Smooth muscle cell of the coronary artery (primary cell): ENCODE measurements around the gene SLC25A29. TPM values are rescaled to one million over a fixed set of nuclear protein-coding genes. Genes with fewer than 3 reads are reported as not detected.

Experiments used
- total RNA-seq: library from RNA; depleted of rRNA; stranded (reverse); fragments of >200 nt; gene quantifications from 2 replicates; pipeline ENCODE4 v1.2.3, GENCODE V29; 2014; ENCODE audit warnings: low replicate concordance

The SLC25A29 gene, protein sequence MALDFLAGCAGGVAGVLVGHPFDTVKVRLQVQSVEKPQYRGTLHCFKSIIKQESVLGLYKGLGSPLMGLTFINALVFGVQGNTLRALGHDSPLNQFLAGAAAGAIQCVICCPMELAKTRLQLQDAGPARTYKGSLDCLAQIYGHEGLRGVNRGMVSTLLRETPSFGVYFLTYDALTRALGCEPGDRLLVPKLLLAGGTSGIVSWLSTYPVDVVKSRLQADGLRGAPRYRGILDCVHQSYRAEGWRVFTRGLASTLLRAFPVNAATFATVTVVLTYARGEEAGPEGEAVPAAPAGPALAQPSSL
- 21.7 and 26.2 TPM in 2 replicates for total RNA-seq

GRCh38 chr14:100306101-100306997 is at the start of gene SLC25A29:
SLC25A29 (minus strand) TSS chr14:100306444; CDS start chr14:100306232, 212 bp downstream.

GRCh38 chr14:100323121-100323941 is 17.1 kb upstream of the SLC25A29 start, which contains the start of gene SLC25A47:
SLC25A47 (plus strand) TSS chr14:100323339; CDS start chr14:100323415, 76 bp downstream.

Other genes starting within 250 kb of the SLC25A29 start
- gene EVL, start 241.0 kb downstream of the SLC25A29 start, total RNA-seq: 19.8 and 23.1 TPM in 2 replicates
- 0.08 and 0.12 TPM in 2 replicates for gene DEGS2, start 146.8 kb downstream of the SLC25A29 start, total RNA-seq
- gene YY1, start 67.3 kb downstream of the SLC25A29 start, total RNA-seq: 33.7 and 34.7 TPM in 2 replicates
- not detected in 2 replicates for gene SLC25A47, start 16.9 kb upstream of the SLC25A29 start, total RNA-seq
- gene WDR25, start 70.0 kb upstream of the SLC25A29 start, total RNA-seq: 11.8 and 23.9 TPM in 2 replicates